Gastrocnemius medialis (tissue), 4 donors: ENCODE data around the gene MYL12B.

Experiments
- POLR2A ChIP-seq, 2 donors: fragments of 450-650 bp; IDR thresholded peaks; one replicate each; pipeline ENCODE4 v1.6.1; 2017; ENCODE audit warnings: antibody characterized with exemption in 2 of 2, mild to moderate bottlenecking in 2 of 2, moderate library complexity in 2 of 2
- TF ChIP-seq, protein P1 (sequence below), 5 experiments: fragments of 450-650 bp in 3 of 5; fragments of 200-600 bp in 2 of 5; sonication (generic) in 2 of 5; IDR thresholded peaks in 4 of 5; conservative IDR thresholded peaks in 1 of 5; 1 replicate in 4 of 5; 2 replicates in 1 of 5; pipeline ENCODE4 v1.5.1; 2016 to 2019; ENCODE audit warnings: antibody characterized with exemption in 5 of 5, mild to moderate bottlenecking in 3 of 5, moderate library complexity in 3 of 5

DNA sequence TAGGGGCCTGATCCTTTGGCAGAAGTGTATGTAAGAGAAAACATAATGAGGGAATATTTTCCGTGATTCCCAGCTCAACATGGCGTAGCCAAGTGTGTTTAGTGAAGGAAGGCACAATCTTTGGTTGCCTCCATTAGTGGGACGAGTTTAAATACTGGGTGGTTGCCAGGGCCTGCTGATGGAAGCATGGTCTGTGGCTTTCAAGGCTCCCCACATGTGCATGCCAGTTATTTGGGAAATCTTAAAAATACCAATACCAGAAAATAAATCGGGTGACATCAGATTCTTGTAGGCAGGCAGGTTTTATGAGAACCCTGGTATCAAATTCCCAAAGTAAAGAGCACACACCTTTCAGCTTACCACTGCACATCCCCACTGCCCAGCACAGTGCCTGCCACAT lies 7.2 kb upstream of the MYL12B start:
- TF ChIP-seq, protein P1, sequence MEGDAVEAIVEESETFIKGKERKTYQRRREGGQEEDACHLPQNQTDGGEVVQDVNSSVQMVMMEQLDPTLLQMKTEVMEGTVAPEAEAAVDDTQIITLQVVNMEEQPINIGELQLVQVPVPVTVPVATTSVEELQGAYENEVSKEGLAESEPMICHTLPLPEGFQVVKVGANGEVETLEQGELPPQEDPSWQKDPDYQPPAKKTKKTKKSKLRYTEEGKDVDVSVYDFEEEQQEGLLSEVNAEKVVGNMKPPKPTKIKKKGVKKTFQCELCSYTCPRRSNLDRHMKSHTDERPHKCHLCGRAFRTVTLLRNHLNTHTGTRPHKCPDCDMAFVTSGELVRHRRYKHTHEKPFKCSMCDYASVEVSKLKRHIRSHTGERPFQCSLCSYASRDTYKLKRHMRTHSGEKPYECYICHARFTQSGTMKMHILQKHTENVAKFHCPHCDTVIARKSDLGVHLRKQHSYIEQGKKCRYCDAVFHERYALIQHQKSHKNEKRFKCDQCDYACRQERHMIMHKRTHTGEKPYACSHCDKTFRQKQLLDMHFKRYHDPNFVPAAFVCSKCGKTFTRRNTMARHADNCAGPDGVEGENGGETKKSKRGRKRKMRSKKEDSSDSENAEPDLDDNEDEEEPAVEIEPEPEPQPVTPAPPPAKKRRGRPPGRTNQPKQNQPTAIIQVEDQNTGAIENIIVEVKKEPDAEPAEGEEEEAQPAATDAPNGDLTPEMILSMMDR (IDR thresholded peaks at IDR 0.05 in 4 of 5, conservative IDR thresholded peaks at IDR 0.05 in 1 of 5) = no peak
- TF ChIP-seq POLR2A (IDR thresholded peaks at IDR 0.05) = no peak
